ENCODE measurements around the gene ATXN2. TPM values are rescaled to one million over a fixed set of nuclear protein-coding genes. Genes with fewer than 3 reads are reported as not detected.

The ATXN2 gene
- total and polyA plus RNA-seq, 9 of the 15 experiments (the other 6 are each of a cell fraction or from before 2014, with no cell fraction given): 16.8 to 67.8 (median 29.3) TPM

DNA sequence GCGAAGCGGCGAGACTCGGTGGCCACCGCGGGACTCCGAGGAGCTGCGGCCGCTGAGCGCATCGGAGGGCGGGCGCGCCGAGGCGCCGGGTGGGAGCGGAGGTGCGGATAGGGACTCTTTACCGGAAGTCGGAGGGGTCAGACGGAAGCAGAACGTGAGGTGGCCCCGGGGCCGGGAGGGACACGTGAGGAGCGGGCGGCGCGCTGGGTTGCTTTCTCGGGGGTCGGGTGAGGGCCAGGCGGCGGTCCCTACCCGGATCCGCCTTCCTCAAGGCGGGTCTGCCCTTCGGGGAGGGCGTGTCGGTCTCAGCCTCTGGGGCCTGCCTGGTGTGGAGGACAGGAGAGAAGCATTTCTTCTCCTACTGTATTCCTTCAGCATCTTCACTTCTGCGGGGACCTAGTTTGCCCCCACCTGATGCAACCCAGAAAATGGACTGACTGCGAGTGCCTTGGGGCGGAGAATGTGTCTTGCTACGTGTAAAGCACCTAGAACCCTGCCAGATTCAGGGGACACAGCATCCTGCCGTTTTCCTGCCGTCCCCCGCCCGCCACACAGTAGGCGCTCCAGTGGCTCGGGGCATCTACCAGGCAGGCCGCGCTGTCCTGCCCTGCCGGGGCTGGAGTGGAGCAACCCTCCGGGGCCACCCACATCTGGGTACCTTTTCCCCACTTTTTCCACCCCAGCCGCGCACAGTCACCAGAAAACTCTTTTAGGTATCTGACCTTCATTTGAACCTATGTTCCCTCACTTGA is 514 bp upstream of the ATXN2 start (continued):
- TF ChIP-seq, protein P1, sequence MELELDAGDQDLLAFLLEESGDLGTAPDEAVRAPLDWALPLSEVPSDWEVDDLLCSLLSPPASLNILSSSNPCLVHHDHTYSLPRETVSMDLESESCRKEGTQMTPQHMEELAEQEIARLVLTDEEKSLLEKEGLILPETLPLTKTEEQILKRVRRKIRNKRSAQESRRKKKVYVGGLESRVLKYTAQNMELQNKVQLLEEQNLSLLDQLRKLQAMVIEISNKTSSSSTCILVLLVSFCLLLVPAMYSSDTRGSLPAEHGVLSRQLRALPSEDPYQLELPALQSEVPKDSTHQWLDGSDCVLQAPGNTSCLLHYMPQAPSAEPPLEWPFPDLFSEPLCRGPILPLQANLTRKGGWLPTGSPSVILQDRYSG (tag; conservative IDR thresholded peaks at IDR 0.05; ENCODE audit: low read depth): no peak
- TF ChIP-seq ZNF41 (CRISPR knock-in tag; conservative IDR thresholded peaks at IDR 0.05) (no peak), ZNF586 (CRISPR knock-in tag; conservative IDR thresholded peaks at IDR 0.05) (no peak), ZNF384 (IDR thresholded peaks at IDR 0.05; ENCODE audit: low read depth, low read length) (no peak), FOXM1 (IDR thresholded peaks at IDR 0.05; ENCODE audit: low read depth) (no peak), FOXM1 (CRISPR knock-in tag; IDR thresholded peaks at IDR 0.05; ENCODE audit: low read depth) (no peak), ZC3H4 (CRISPR knock-in tag; IDR thresholded peaks at IDR 0.05; ENCODE audit: borderline replicate concordance) (peak; percentile 82; the same call in 1 of the 2 replicates), KDM4B (IDR thresholded peaks at IDR 0.05; ENCODE audit: borderline replicate concordance in 2 of 2, low read depth in 1 of 2) (peak in 1 of 2 experiments; percentile 93; a peak in 2 of 4 replicates), ZNF583 (CRISPR knock-in tag; IDR thresholded peaks at IDR 0.05) (no peak; the same call in 1 of the 2 replicates)
- TF ChIP-seq, protein P2, sequence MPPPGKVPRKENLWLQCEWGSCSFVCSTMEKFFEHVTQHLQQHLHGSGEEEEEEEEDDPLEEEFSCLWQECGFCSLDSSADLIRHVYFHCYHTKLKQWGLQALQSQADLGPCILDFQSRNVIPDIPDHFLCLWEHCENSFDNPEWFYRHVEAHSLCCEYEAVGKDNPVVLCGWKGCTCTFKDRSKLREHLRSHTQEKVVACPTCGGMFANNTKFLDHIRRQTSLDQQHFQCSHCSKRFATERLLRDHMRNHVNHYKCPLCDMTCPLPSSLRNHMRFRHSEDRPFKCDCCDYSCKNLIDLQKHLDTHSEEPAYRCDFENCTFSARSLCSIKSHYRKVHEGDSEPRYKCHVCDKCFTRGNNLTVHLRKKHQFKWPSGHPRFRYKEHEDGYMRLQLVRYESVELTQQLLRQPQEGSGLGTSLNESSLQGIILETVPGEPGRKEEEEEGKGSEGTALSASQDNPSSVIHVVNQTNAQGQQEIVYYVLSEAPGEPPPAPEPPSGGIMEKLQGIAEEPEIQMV (tag; conservative IDR thresholded peaks at IDR 0.05; ENCODE audit: low read depth): peak; percentile 82
- TF ChIP-seq, protein P3, sequence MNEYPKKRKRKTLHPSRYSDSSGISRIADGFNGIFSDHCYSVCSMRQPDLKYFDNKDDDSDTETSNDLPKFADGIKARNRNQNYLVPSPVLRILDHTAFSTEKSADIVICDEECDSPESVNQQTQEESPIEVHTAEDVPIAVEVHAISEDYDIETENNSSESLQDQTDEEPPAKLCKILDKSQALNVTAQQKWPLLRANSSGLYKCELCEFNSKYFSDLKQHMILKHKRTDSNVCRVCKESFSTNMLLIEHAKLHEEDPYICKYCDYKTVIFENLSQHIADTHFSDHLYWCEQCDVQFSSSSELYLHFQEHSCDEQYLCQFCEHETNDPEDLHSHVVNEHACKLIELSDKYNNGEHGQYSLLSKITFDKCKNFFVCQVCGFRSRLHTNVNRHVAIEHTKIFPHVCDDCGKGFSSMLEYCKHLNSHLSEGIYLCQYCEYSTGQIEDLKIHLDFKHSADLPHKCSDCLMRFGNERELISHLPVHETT (CRISPR knock-in tag; conservative IDR thresholded peaks at IDR 0.05 in 1 of 2, IDR thresholded peaks at IDR 0.05 in 1 of 2): peak in 1 of 2 experiments; percentile 97; a peak in 2 of 4 replicates
- TF ChIP-seq, protein P4, sequence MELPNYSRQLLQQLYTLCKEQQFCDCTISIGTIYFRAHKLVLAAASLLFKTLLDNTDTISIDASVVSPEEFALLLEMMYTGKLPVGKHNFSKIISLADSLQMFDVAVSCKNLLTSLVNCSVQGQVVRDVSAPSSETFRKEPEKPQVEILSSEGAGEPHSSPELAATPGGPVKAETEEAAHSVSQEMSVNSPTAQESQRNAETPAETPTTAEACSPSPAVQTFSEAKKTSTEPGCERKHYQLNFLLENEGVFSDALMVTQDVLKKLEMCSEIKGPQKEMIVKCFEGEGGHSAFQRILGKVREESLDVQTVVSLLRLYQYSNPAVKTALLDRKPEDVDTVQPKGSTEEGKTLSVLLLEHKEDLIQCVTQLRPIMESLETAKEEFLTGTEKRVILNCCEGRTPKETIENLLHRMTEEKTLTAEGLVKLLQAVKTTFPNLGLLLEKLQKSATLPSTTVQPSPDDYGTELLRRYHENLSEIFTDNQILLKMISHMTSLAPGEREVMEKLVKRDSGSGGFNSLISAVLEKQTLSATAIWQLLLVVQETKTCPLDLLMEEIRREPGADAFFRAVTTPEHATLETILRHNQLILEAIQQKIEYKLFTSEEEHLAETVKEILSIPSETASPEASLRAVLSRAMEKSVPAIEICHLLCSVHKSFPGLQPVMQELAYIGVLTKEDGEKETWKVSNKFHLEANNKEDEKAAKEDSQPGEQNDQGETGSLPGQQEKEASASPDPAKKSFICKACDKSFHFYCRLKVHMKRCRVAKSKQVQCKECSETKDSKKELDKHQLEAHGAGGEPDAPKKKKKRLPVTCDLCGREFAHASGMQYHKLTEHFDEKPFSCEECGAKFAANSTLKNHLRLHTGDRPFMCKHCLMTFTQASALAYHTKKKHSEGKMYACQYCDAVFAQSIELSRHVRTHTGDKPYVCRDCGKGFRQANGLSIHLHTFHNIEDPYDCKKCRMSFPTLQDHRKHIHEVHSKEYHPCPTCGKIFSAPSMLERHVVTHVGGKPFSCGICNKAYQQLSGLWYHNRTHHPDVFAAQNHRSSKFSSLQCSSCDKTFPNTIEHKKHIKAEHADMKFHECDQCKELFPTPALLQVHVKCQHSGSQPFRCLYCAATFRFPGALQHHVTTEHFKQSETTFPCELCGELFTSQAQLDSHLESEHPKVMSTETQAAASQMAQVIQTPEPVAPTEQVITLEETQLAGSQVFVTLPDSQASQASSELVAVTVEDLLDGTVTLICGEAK (IDR thresholded peaks at IDR 0.05): peak; percentile 97
- TF ChIP-seq, protein P4 (CRISPR knock-in tag; IDR thresholded peaks at IDR 0.05): no peak

Data from K562 (cell line).